HepG2 (cell line): ENCODE measurements around the gene FCER1G. TPM values are rescaled to one million over a fixed set of nuclear protein-coding genes. Genes with fewer than 3 reads are reported as not detected.

Source experiments
- ATAC-seq: fragments of 200-7000 bp; cut with Tn5 transposase; 3 replicates; pipeline ENCODE4 v1.9.1; 2020; ENCODE audit warnings: mild to moderate bottlenecking, moderate library complexity
- BruUV-seq: library from RNA; stranded (reverse); fragments of 400-500 nt; replicated peaks from 2 replicates; lab custom pipeline; 2021; lab: Mats Ljungman, UMichigan
- CTCF ChIA-PET: fragments of 300-600 bp; formaldehyde crosslinking; extraction: SDS; loops from one replicate; lab custom pipeline; 2021; ENCODE audit warnings: low total read pairs, inconsistent platforms, low intra/inter-chr PET ratio; lab: Yijun Ruan, JAX
- POLR2A ChIA-PET: fragments of 350-600 bp; sonication (Branson Sonifier 250); formaldehyde crosslinking; loops from one replicate; lab custom pipeline; 2020; ENCODE audit warnings: antibody characterized with exemption, inconsistent platforms; lab: Yijun Ruan, JAX
- DNase-seq: peaks from one replicate; pipeline ENCODE4 v3.0.0-alpha.2; 2015; ENCODE audit warnings: low spot score
- FAIRE-seq: peaks from 3 replicates; lab custom pipeline; 2011; peaks lifted over from hg19 to GRCh38; lab: Jason Lieb, UNC
- H2AFZ ChIP-seq: one replicate; pipeline ENCODE4 v1.6.1; 2011; ENCODE audit warnings: low read length, inconsistent platforms
- H3K27ac ChIP-seq: fragments of 300-600 bp; 3 replicates; pipeline ENCODE4 v1.8.0; 2011; ENCODE audit warnings: mixed run types, mild to moderate bottlenecking, mixed read lengths, low read length, inconsistent platforms; ENCODE audit not compliant: insufficient read depth; ENCODE audit errors: extremely low read length
- H3K27me3 ChIP-seq, 2 experiments: fragments of 200-600 bp in 1 of 2; 2 replicates in 1 of 2; 3 replicates in 1 of 2; pipeline versions ENCODE4 v1.6.0 to v1.8.0; 2011; ENCODE audit warnings: low read length in 2 of 2, mild to moderate bottlenecking in 2 of 2, moderate library complexity in 2 of 2, inconsistent platforms in 1 of 2; ENCODE audit not compliant: insufficient read depth in 2 of 2, control insufficient read depth in 1 of 2
- H3K36me3 ChIP-seq, 2 experiments: fragments of 200-600 bp in 1 of 2; replicated peaks in 1 of 2; 2 replicates in 1 of 2; 3 replicates in 1 of 2; pipeline versions ENCODE4 v1.5.1 to v1.8.0; 2011; ENCODE audit warnings: low read length in 2 of 2, inconsistent platforms in 1 of 2; ENCODE audit not compliant: insufficient read depth in 2 of 2, control insufficient read depth in 1 of 2
- H3K4me1 ChIP-seq: 2 replicates; pipeline ENCODE4 v1.5.1; 2012; ENCODE audit warnings: low read length, inconsistent platforms; ENCODE audit not compliant: insufficient read depth
- H3K4me2 ChIP-seq: 2 replicates; pipeline ENCODE4 v1.6.0; 2011; ENCODE audit warnings: low read depth, low read length, inconsistent platforms
- H3K4me3 ChIP-seq, 3 experiments: fragments of 200-600 bp in 1 of 3; sonication (generic), shearing (Covaris generic) in 1 of 3; replicated peaks in 1 of 3; 2 replicates each; pipeline ENCODE4 v1.5.1; 2011 to 2016; ENCODE audit warnings: low read length in 3 of 3, inconsistent platforms in 2 of 3, low read depth in 2 of 3, mild to moderate bottlenecking in 2 of 3, control low read depth in 1 of 3, mixed read lengths in 1 of 3; ENCODE audit not compliant: insufficient read depth in 1 of 3
- H3K79me2 ChIP-seq: one replicate; pipeline ENCODE4 v1.6.1; 2011; ENCODE audit warnings: low read length, inconsistent platforms; ENCODE audit not compliant: insufficient read depth
- H3K9ac ChIP-seq: 2 replicates; pipeline ENCODE4 v1.6.0; 2011; ENCODE audit warnings: mild to moderate bottlenecking, low read depth, low read length, inconsistent platforms; ENCODE audit not compliant: insufficient read depth
- H3K9me3 ChIP-seq: 2 replicates; pipeline ENCODE4 v1.5.1; 2012; ENCODE audit warnings: mild to moderate bottlenecking, low read length
- H4K20me1 ChIP-seq: 2 replicates; pipeline ENCODE4 v1.6.0; 2011; ENCODE audit warnings: inconsistent platforms, mild to moderate bottlenecking, low read length, moderate library complexity; ENCODE audit not compliant: insufficient read depth
- ASH2L ChIP-seq: fragments of 300-600, 200-600 bp; sonication (generic); IDR thresholded peaks from 2 replicates; pipeline ENCODE4 v1.7.0; 2017; ENCODE audit warnings: low read depth, mild to moderate bottlenecking, moderate library complexity, mixed read lengths, low read length; ENCODE audit not compliant: insufficient read length
- ATF5 ChIP-seq: sonication (generic); formaldehyde crosslinking; IDR thresholded peaks from 2 replicates; pipeline ENCODE4 v1.4.0; 2020; ENCODE audit warnings: mild to moderate bottlenecking, low read depth, missing genetic modification reagents
- CCAR2 ChIP-seq: fragments of 200-400 bp; formaldehyde crosslinking; optimal IDR thresholded peaks from 2 replicates; pipeline ENCODE3; 2018; ENCODE audit warnings: low read depth, mild to moderate bottlenecking, low read length, moderate library complexity
- CERS6 ChIP-seq: sonication (generic); formaldehyde crosslinking; IDR thresholded peaks from 2 replicates; pipeline ENCODE4 v1.5.0; 2020; ENCODE audit warnings: missing genetic modification reagents
- CHD4 ChIP-seq: fragments of 200-600 bp; sonication (generic); IDR thresholded peaks from 2 replicates; pipeline ENCODE4 v1.7.0; 2017; ENCODE audit warnings: mild to moderate bottlenecking, low read length, borderline replicate concordance
- GFI1 ChIP-seq: sonication (generic); formaldehyde crosslinking; IDR thresholded peaks from 2 replicates; pipeline ENCODE4 v1.5.0; 2020; ENCODE audit warnings: missing genetic modification reagents, mild to moderate bottlenecking, borderline replicate concordance
- HDAC2 ChIP-seq: sonication (generic); formaldehyde crosslinking; IDR thresholded peaks from 2 replicates; pipeline ENCODE4 v1.4.0; 2020; ENCODE audit warnings: missing genetic modification reagents
- POGK ChIP-seq: sonication (generic); formaldehyde crosslinking; conservative IDR thresholded peaks from 2 replicates; pipeline ENCODE4 v1.8.0; 2022; ENCODE audit warnings: mild to moderate bottlenecking, moderate library complexity, missing genetic modification reagents
- POLR2AphosphoS2 ChIP-seq: IDR thresholded peaks from 2 replicates; pipeline ENCODE4 v1.6.1; 2011; ENCODE audit warnings: low read depth, low read length, improper control_type of control experiment
- SIN3A ChIP-seq: IDR thresholded peaks from 2 replicates; pipeline ENCODE4 v1.6.1; 2011; ENCODE audit warnings: low read depth, mild to moderate bottlenecking, control low read depth, low read length, borderline replicate concordance
- ZNF101 ChIP-seq: sonication (generic); formaldehyde crosslinking; IDR thresholded peaks from 2 replicates; pipeline ENCODE4 v1.4.0; 2020; ENCODE audit warnings: mild to moderate bottlenecking, low read depth, missing genetic modification reagents, borderline replicate concordance
- ZNF441 ChIP-seq: sonication (generic); formaldehyde crosslinking; IDR thresholded peaks from 2 replicates; pipeline ENCODE4 v1.7.0; 2021; ENCODE audit warnings: missing genetic modification reagents, borderline replicate concordance
- ZNF484 ChIP-seq: sonication (generic); formaldehyde crosslinking; IDR thresholded peaks from 2 replicates; pipeline ENCODE4 v1.5.1; 2020; ENCODE audit warnings: mild to moderate bottlenecking, low read depth, missing genetic modification reagents, borderline replicate concordance
- ZNF598 ChIP-seq: sonication (generic); formaldehyde crosslinking; IDR thresholded peaks from 2 replicates; pipeline ENCODE4 v1.5.1; 2020; ENCODE audit warnings: mild to moderate bottlenecking, missing genetic modification reagents, borderline replicate concordance
- ZNF747 ChIP-seq: sonication (generic); formaldehyde crosslinking; IDR thresholded peaks from 2 replicates; pipeline ENCODE4 v1.8.1; 2023; ENCODE audit warnings: missing genetic modification reagents, mild to moderate bottlenecking, borderline replicate concordance
- ZNF782 ChIP-seq: sonication (generic); formaldehyde crosslinking; IDR thresholded peaks from 2 replicates; pipeline ENCODE4 v1.4.0; 2020; ENCODE audit warnings: missing genetic modification reagents, mild to moderate bottlenecking, borderline replicate concordance
- ZNF878 ChIP-seq: sonication (generic); formaldehyde crosslinking; IDR thresholded peaks from 2 replicates; pipeline ENCODE4 v1.8.1; 2023; ENCODE audit warnings: mild to moderate bottlenecking, missing genetic modification reagents, moderate library complexity
- ZSCAN20 ChIP-seq: sonication (generic); formaldehyde crosslinking; IDR thresholded peaks from 2 replicates; pipeline ENCODE4 v1.4.0; 2020; ENCODE audit warnings: missing genetic modification reagents, mild to moderate bottlenecking, borderline replicate concordance
- WGBS: methylation state at CpG from one replicate; pipeline ENCODE4 v1.1.6; 2017; ENCODE audit warnings: low lambda C conversion rate; 5-methylcytosine and 5-hydroxymethylcytosine counted together
- in situ Hi-C: cut with HindIII; loops from 2 replicates; pipeline ENCODE4 v1.10.0; 2017; ENCODE audit warnings: low pct_unique_long_range_greater_than_20kb; ENCODE audit not compliant: extremely low pct_ligation_motif_present
- intact Hi-C: fragments of 100-400 bp; cut with micrococcal nuclease; formaldehyde crosslinking; loops from one replicate; pipeline ENCODE4 v1.10.0; 2022; ENCODE audit not compliant: unreplicated experiment
- polyA plus RNA-seq, 8 experiments: library from polyadenylated mRNA; depleted of rRNA in 3 of 8; stranded (reverse) in 7 of 8; unstranded in 1 of 8; fragments of >200 nt; fragmentation: Illumina TruSeq in 4 of 8; extraction: Trizol in 4 of 8; gene quantifications; 2 replicates each; pipeline versions ENCODE4 v1.2.1 to v1.2.3, GENCODE V29; 2011 to 2016; ENCODE audit warnings: low read depth in 4 of 8, missing spikeins in 1 of 8, mixed read lengths in 1 of 8; ENCODE audit not compliant: insufficient read depth in 1 of 8
- total RNA-seq, 5 experiments: library from RNA; depleted of rRNA; stranded (reverse); fragments of >200 nt; fragmentation: Illumina TruSeq; extraction: Trizol; gene quantifications; 2 replicates each; pipeline ENCODE4 v1.2.3, GENCODE V29; 2016; ENCODE audit warnings: low read depth in 1 of 5

Gene FCER1G
- total and polyA plus RNA-seq, 2 of the 13 experiments (the other 11 are each of a cell fraction or from before 2014, with no cell fraction given), result 1.3 to 6.4 TPM

GRCh38 chr1:161225178-161225533 lies 10.1 kb downstream of the FCER1G start (continued):
- peak; percentile 41; the same call in 1 of the 2 replicates for TF ChIP-seq CHD4
- no peak for TF ChIP-seq POLR2AphosphoS2

- ATAC-seq (peak; percentile 71), FAIRE-seq (peak; percentile 99), DNase-seq (peak; percentile 98)
- intact Hi-C loops (loop anchor here (1.0 to 5.0 kb wide), 4 partner anchors 23 to 87 kb away; partner anchors contain the start of genes NDUFS2 and SDHC), in situ Hi-C loops (loop anchor here (5.0 to 10.0 kb wide), 2 partner anchors 67 to 159 kb away; no protein-coding TSS in a partner anchor)
- Histone ChIP-seq H3K4me1 (peaks cover 59% of the 10 kb centered on the region), H3K36me3 (peaks cover 13 to 45% of the 10 kb centered on the region in 2 experiments), H3K4me2 (peak within 1 kb of the TSS; percentile 92), H3K79me2 (peaks cover 32% of the 10 kb centered on the region), H3K9ac (peak within 1 kb of the TSS; percentile 96), H3K4me3 (peak within 1 kb of the TSS; percentile 81 to 82 (median 81)), H3K9me3 (no peaks in the 10 kb centered on the region), H4K20me1 (peaks cover 11% of the 10 kb centered on the region), H2AFZ (no peak within 1 kb of the TSS), H3K27me3 (no peaks in the 10 kb centered on the region; a peak in 1 of 5 replicates), H3K27ac (peak within 1 kb of the TSS; percentile 99)
- POLR2A ChIA-PET, result interaction anchor here (0.7 to 12.5 kb wide), 24 partner anchors 9 to 205 kb away, joined by 3 to 357 read pairs (median 6); partner anchors contain the start of genes ADAMTS4, CFAP126, DEDD and F11R
- WGBS, result under 1% methylated on average over 15 of the region's 16 CpGs
- BruUV-seq, result no TSS peak
- CTCF ChIA-PET, result interaction anchor here (0.7 to 3.7 kb wide), 4 partner anchors 14 to 65 kb away, joined by 3 to 36 read pairs (median 12); no protein-coding TSS in a partner anchor
- no peak for TF ChIP-seq ZNF878 (CRISPR knock-in tag)
- TF ChIP-seq POGK, result no peak
- TF ChIP-seq ASH2L, result peak; percentile 17
- no peak for TF ChIP-seq ZNF441 (CRISPR knock-in tag)
- no peak for TF ChIP-seq ZNF484
- TF ChIP-seq ZNF782, result no peak
- no peak for TF ChIP-seq CERS6 (CRISPR knock-in tag)
- no peak for TF ChIP-seq ZNF598 (CRISPR knock-in tag)
- TF ChIP-seq ZNF101 (CRISPR knock-in tag), result no peak
- TF ChIP-seq ZSCAN20, result no peak
- TF ChIP-seq CCAR2, result no peak
- no peak for TF ChIP-seq ATF5 (CRISPR knock-in tag)
- TF ChIP-seq SIN3A, result no peak
- TF ChIP-seq ZNF747 (CRISPR knock-in tag), result 0 out of 2 replicates have a peak, but pooled peaks have one; percentile 18
- peak; percentile 10; the same call in 1 of the 2 replicates for TF ChIP-seq GFI1
- TF ChIP-seq HDAC2 (CRISPR knock-in tag), result 0 out of 2 replicates have a peak, but pooled peaks have one; percentile 26
Observed at GRCh38 chr1:161225534-161226319, 10.6 kb downstream of the FCER1G start, which contains the start of gene TOMM40L. TOMM40L (plus strand) TSS chr1:161226060; CDS start chr1:161226490, 430 bp downstream.
